Keratinocyte (primary cell): ENCODE measurements around the gene PLEKHG2. TPM values are rescaled to one million over a fixed set of nuclear protein-coding genes. Genes with fewer than 3 reads are reported as not detected.

Experiments used
- DNase-seq: peaks from one replicate; pipeline ENCODE4 v3.0.0-alpha.2; 2011; ENCODE audit warnings: low read depth, missing footprints, low spot score
- FAIRE-seq: peaks from 2 replicates; lab custom pipeline; 2011; peaks lifted over from hg19 to GRCh38; lab: Jason Lieb, UNC
- H2AFZ ChIP-seq: 2 replicates; pipeline ENCODE4 v1.6.0; 2012; ENCODE audit warnings: low read length, control low read depth, inconsistent platforms; ENCODE audit not compliant: control insufficient read depth
- H3K27ac ChIP-seq: 2 replicates; pipeline ENCODE4 v1.5.1; 2011; ENCODE audit warnings: low read length; ENCODE audit not compliant: control insufficient read depth, insufficient read depth
- H3K27me3 ChIP-seq: 3 replicates; pipeline ENCODE4 v1.6.0; 2011; ENCODE audit warnings: low read length; ENCODE audit not compliant: control insufficient read depth, insufficient read depth; ENCODE audit errors: extremely low read depth
- H3K36me3 ChIP-seq, 2 experiments: 2 replicates in 1 of 2; 3 replicates in 1 of 2; pipeline ENCODE4 v1.5.1; 2011; ENCODE audit warnings: low read length in 2 of 2, mild to moderate bottlenecking in 1 of 2; ENCODE audit not compliant: control insufficient read depth in 2 of 2, insufficient read depth in 2 of 2; ENCODE audit errors: extremely low read depth in 1 of 2
- H3K4me1 ChIP-seq: 3 replicates; pipeline ENCODE4 v1.5.1; 2011; ENCODE audit warnings: low read length; ENCODE audit not compliant: control insufficient read depth, insufficient read depth; ENCODE audit errors: extremely low read depth
- H3K4me2 ChIP-seq: 3 replicates; pipeline ENCODE4 v1.6.0; 2011; ENCODE audit warnings: low read depth, low read length; ENCODE audit not compliant: control insufficient read depth, insufficient read depth; ENCODE audit errors: extremely low read depth
- H3K4me3 ChIP-seq, 3 experiments: fragments of 200-600 bp in 1 of 3; sonication (generic) in 1 of 3; 2 replicates in 2 of 3; 3 replicates in 1 of 3; pipeline ENCODE4 v1.5.1; 2011 to 2016; ENCODE audit warnings: low read length in 3 of 3, mild to moderate bottlenecking in 3 of 3, control low read depth in 2 of 3, inconsistent platforms in 1 of 3, low read depth in 1 of 3, mixed read lengths in 1 of 3, mixed run types in 1 of 3, moderate library complexity in 1 of 3; ENCODE audit not compliant: control insufficient read depth in 2 of 3, insufficient read depth in 2 of 3; ENCODE audit errors: extremely low read depth in 1 of 3
- H3K79me2 ChIP-seq: 2 replicates; pipeline ENCODE4 v1.6.0; 2012; ENCODE audit warnings: low read length; ENCODE audit not compliant: control insufficient read depth, insufficient read depth
- H3K9ac ChIP-seq: 3 replicates; pipeline ENCODE4 v1.6.0; 2011; ENCODE audit warnings: low read length; ENCODE audit not compliant: control insufficient read depth, insufficient read depth; ENCODE audit errors: extremely low read depth
- H3K9me1 ChIP-seq: 3 replicates; pipeline ENCODE4 v1.6.0; 2011; ENCODE audit warnings: low read length; ENCODE audit not compliant: control insufficient read depth, insufficient read depth; ENCODE audit errors: extremely low read depth
- H3K9me3 ChIP-seq: 2 replicates; pipeline ENCODE4 v1.5.1; 2012; ENCODE audit warnings: low read depth, low read length; ENCODE audit not compliant: control insufficient read depth
- H4K20me1 ChIP-seq: 3 replicates; pipeline ENCODE4 v1.6.0; 2011; ENCODE audit warnings: low read length; ENCODE audit not compliant: control insufficient read depth, insufficient read depth; ENCODE audit errors: extremely low read depth
- EZH2 ChIP-seq: IDR thresholded peaks from one replicate; pipeline ENCODE4 v1.6.1; 2012; ENCODE audit warnings: inconsistent platforms, mild to moderate bottlenecking, low read length, moderate library complexity
- dilution Hi-C: fragments of 300-500 bp; cut with MboI; formaldehyde crosslinking; loops from one replicate; pipeline ENCODE4 v1.7.0; 2020; ENCODE audit warnings: low sequenced_read_pairs; ENCODE audit not compliant: extremely low pct_ligation_motif_present
- polyA plus RNA-seq, 5 experiments: library from polyadenylated mRNA; depleted of rRNA in 3 of 5; stranded (reverse) in 3 of 5; stranded (forward) in 1 of 5; unstranded in 1 of 5; fragments of >200 nt; gene quantifications; 1 replicate in 1 of 5; 2 replicates in 3 of 5; 3 replicates in 1 of 5; pipeline versions ENCODE4 v1.2.1 to v1.2.3, GENCODE V29; 2011 to 2012; ENCODE audit warnings: missing spikeins in 2 of 5, low read depth in 1 of 5, low replicate concordance in 1 of 5
- TF ChIP-seq, protein P1 (sequence below), 3 experiments: IDR thresholded peaks in 1 of 3; conservative IDR thresholded peaks in 1 of 3; optimal IDR thresholded peaks in 1 of 3; 2 replicates in 2 of 3; 3 replicates in 1 of 3; pipeline versions ENCODE3 to v1.5.1; 2011; ENCODE audit warnings: low read length in 3 of 3, mild to moderate bottlenecking in 3 of 3, moderate library complexity in 2 of 3, control low read depth in 1 of 3, inconsistent platforms in 1 of 3; ENCODE audit not compliant: insufficient read depth in 2 of 3; ENCODE audit errors: extremely low read depth in 1 of 3

The PLEKHG2 gene
- polyA plus RNA-seq, 1 donor (not counting 4 experiments of a cell fraction or from before 2014, with no cell fraction given), result 5.2 TPM

DNA sequence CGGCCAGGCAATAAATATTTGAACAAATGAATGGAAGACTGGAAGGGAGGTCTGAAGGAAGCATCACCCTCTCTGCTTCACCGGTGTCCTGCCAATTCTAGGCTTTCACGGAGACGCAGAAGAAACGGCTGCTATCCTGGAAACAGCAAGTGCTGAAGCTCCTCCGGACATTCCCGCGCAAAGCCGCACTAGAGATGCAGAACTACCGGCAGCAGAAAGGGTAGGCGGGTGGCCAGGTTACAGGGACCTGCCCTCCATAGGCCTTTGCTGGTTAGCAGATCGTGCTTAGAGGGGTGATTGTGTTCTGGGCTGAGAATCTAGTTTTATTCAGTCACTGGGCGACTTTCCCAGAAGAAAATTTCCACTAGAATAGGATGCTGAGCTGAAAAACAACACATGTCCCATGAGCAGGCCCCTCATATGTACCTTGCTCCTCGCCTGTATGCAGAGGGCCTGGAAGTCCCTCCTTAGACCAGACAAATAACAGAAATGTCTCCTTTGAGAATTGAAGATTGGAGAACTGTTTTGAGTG, 32.5 kb upstream of the PLEKHG2 start:
- no peaks in the 10 kb centered on the region for H3K9me1 ChIP-seq
- H3K9ac ChIP-seq, result no peak overlapping the region
- FAIRE-seq (no peak), DNase-seq (no peak)
- no peaks in the 10 kb centered on the region for H3K27me3 ChIP-seq
- no peak overlapping the region for H3K27ac ChIP-seq
- no peak overlapping the region for H3K4me2 ChIP-seq
- H3K79me2 ChIP-seq, result no peaks in the 10 kb centered on the region
- H2AFZ ChIP-seq, result no peak overlapping the region
- TF ChIP-seq, protein P1, sequence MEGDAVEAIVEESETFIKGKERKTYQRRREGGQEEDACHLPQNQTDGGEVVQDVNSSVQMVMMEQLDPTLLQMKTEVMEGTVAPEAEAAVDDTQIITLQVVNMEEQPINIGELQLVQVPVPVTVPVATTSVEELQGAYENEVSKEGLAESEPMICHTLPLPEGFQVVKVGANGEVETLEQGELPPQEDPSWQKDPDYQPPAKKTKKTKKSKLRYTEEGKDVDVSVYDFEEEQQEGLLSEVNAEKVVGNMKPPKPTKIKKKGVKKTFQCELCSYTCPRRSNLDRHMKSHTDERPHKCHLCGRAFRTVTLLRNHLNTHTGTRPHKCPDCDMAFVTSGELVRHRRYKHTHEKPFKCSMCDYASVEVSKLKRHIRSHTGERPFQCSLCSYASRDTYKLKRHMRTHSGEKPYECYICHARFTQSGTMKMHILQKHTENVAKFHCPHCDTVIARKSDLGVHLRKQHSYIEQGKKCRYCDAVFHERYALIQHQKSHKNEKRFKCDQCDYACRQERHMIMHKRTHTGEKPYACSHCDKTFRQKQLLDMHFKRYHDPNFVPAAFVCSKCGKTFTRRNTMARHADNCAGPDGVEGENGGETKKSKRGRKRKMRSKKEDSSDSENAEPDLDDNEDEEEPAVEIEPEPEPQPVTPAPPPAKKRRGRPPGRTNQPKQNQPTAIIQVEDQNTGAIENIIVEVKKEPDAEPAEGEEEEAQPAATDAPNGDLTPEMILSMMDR (optimal IDR thresholded peaks at IDR 0.05 in 1 of 3, IDR thresholded peaks at IDR 0.05 in 1 of 3, conservative IDR thresholded peaks at IDR 0.05 in 1 of 3; ENCODE audit: extremely low read depth in 1 of 3, insufficient read depth in 2 of 3, low read length in 3 of 3), result no peak
- no peak for TF ChIP-seq EZH2
- H3K9me3 ChIP-seq, result no peaks in the 10 kb centered on the region
- no peak overlapping the region for H3K4me3 ChIP-seq
- peaks cover 3% of the 10 kb centered on the region for H4K20me1 ChIP-seq
- peaks cover 7% of the 10 kb centered on the region for H3K4me1 ChIP-seq
- peaks cover 49 to 53% of the 10 kb centered on the region in 2 experiments for H3K36me3 ChIP-seq
- dilution Hi-C loops, result no loop called here

DNA sequence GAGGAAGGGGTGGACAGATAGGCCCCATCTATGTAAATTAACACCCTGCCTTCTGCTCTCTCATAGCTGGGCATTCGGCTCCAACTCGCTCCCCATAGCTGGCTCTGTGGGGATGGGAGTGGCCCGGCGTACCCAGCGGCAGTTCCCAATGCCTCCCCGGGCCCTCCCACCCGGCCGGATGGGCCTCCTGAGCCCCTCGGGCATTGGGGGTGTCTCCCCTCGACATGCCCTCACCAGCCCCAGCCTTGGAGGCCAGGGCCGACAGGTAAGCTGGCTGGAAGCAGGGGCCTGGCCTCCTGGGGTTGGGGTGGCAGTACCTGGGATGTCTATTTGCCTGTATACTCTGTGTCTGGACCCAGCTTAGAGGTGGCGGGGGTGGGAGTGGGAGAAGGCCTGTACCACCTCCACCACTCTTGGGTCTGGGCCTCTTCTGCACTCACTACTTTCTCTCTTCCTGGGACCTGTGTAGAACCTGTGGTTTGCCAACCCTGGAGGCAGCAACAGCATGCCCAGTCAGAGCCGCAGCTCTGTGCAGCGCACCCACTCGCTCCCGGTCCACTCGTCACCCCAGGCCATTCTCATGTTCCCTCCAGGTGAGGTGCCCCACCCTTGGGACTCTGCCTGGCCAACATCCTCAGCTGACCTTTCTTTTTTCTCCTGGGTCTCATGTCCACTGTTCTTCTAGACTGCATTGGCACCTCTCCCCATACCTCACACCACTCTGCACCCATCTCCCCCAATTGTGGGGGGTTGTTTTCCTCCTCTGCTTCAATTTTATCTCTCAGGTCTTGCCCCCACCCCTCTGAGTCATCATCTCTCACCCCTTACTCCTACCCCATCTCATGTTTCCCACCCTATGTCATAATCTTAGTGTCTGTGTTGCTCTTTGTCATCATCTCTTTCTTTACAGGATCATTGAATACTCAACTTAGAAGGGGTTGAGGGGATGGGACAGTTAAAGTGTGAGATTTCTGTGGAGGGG, 31.7 kb upstream of the PLEKHG2 start:
- dilution Hi-C loops, result no loop called here
- H3K79me2 ChIP-seq, result no peaks in the 10 kb centered on the region
- no peak for FAIRE-seq
- H4K20me1 ChIP-seq, result peaks cover 3% of the 10 kb centered on the region
- H3K27ac ChIP-seq, result no peak overlapping the region
- TF ChIP-seq EZH2, result no peak
- TF ChIP-seq, protein P1 (optimal IDR thresholded peaks at IDR 0.05 in 1 of 3, IDR thresholded peaks at IDR 0.05 in 1 of 3, conservative IDR thresholded peaks at IDR 0.05 in 1 of 3; ENCODE audit: extremely low read depth in 1 of 3, insufficient read depth in 2 of 3, low read length in 3 of 3), result no peak
- no peaks in the 10 kb centered on the region for H3K9me3 ChIP-seq
- no peak overlapping the region for H2AFZ ChIP-seq
- no peak overlapping the region for H3K4me3 ChIP-seq
- no peaks in the 10 kb centered on the region for H3K9me1 ChIP-seq
- no peak overlapping the region for H3K9ac ChIP-seq
- H3K4me2 ChIP-seq, result no peak overlapping the region
- no peak for DNase-seq
- peaks cover 7% of the 10 kb centered on the region for H3K4me1 ChIP-seq
- no peaks in the 10 kb centered on the region for H3K27me3 ChIP-seq
- peaks cover 45 to 53% of the 10 kb centered on the region in 2 experiments for H3K36me3 ChIP-seq
